ENCODE measurements around the gene LRRC43. TPM values are rescaled to one million over a fixed set of nuclear protein-coding genes. Genes with fewer than 3 reads are reported as not detected.

The LRRC43 gene
- total RNA-seq, 1 experiment from 2014 or later = 0.46 TPM

- no peaks in the 10 kb centered on the region for H3K79me1 ChIP-seq (ENCODE audit: insufficient read depth, low read depth, low read length, poor library complexity, severe bottlenecking)
- no peak overlapping the region for H2BK20ac ChIP-seq (ENCODE audit: low read depth, low read length, poor library complexity, severe bottlenecking)
- H3K9me3 ChIP-seq (ENCODE audit: control insufficient read depth, low read depth, low read length) = no peaks in the 10 kb centered on the region
- no peak overlapping the region for H2BK5ac ChIP-seq (ENCODE audit: insufficient read length, low read length)
- H3K23ac ChIP-seq (ENCODE audit: insufficient read length, low read depth, low read length) = no peak overlapping the region
- peaks cover 4% of the 10 kb centered on the region; the same call in 1 of the 2 replicates for H3K27me3 ChIP-seq (ENCODE audit: insufficient read depth, low read length)
- no peak overlapping the region for H2AFZ ChIP-seq (ENCODE audit: low read length)
- no CpG with 5 or more reads among the region's 5 CpGs for WGBS (ENCODE audit: extremely low coverage, insufficient read length, low lambda C conversion rate)
- H3K4ac ChIP-seq (ENCODE audit: low read depth, low read length) = no peak overlapping the region
- H3K4me2 ChIP-seq (ENCODE audit: insufficient read depth, insufficient read length, low read length) = no peak overlapping the region
- peaks cover 2% of the 10 kb centered on the region for H3K4me1 ChIP-seq (ENCODE audit: insufficient read depth, low read length)
- H3K56ac ChIP-seq (ENCODE audit: insufficient read length, low read depth, low read length) = no peak overlapping the region
- no peak overlapping the region for H4K91ac ChIP-seq (ENCODE audit: insufficient read length, low read depth, low read length)
- Mint-ChIP-seq H3K27ac (no peak overlapping the region), H3K4me1 (peaks cover 11 to 19% of the 10 kb centered on the region in 2 experiments), H3K9me3 (no peaks in the 10 kb centered on the region), H3K27me3 (ENCODE audit: low read depth) (peaks cover 54% of the 10 kb centered on the region), H3K4me3 (no peak overlapping the region), H3K36me3 (ENCODE audit: insufficient read depth in 1 of 3, low read depth in 3 of 3) (no peaks in the 10 kb centered on the region; a peak in 1 of 7 replicates)
- no peak overlapping the region for H2BK120ac ChIP-seq (ENCODE audit: low read depth, low read length, poor library complexity, severe bottlenecking)
- H4K8ac ChIP-seq (replicated peaks; ENCODE audit: insufficient read length, low read depth, low read length) = no peak overlapping the region
- H3K27ac ChIP-seq (ENCODE audit: insufficient read length, low read depth, low read length) = no peak overlapping the region
- H3T11ph ChIP-seq (ENCODE audit: low read length) = no peak overlapping the region
- TF ChIP-seq CTCF (conservative IDR thresholded peaks at IDR 0.05) = no peak
- no peak overlapping the region for H3K14ac ChIP-seq (ENCODE audit: insufficient read depth, low read length)
- no peak overlapping the region for H2BK12ac ChIP-seq (ENCODE audit: insufficient read length, low read depth, low read length)
- H2BK15ac ChIP-seq (ENCODE audit: low read depth, low read length) = no peak overlapping the region
- no peak overlapping the region for H3K18ac ChIP-seq (ENCODE audit: insufficient read length, low read depth, low read length)
- H4K20me1 ChIP-seq (ENCODE audit: control insufficient read depth, insufficient read depth, insufficient read length) = no peaks in the 10 kb centered on the region
- no peak overlapping the region for H2AK5ac ChIP-seq (ENCODE audit: insufficient read length, low read length)
- no peaks in the 10 kb centered on the region for H3K79me2 ChIP-seq (ENCODE audit: insufficient read depth, low read length)
- H3K9ac ChIP-seq (ENCODE audit: extremely low read depth, insufficient read length, low read length) = no peak overlapping the region
- no peak overlapping the region for H4K5ac ChIP-seq (ENCODE audit: insufficient read length, low read depth, low read length)
- peaks cover 7% of the 10 kb centered on the region for H3K23me2 ChIP-seq (ENCODE audit: insufficient read length, low read depth, low read length, poor library complexity, severe bottlenecking)
- no peak for DNase-seq
These were observed 18.5 kb downstream of the LRRC43 start for GRCh38 chr12:122201381-122201780.
